Occipital lobe (tissue), 2 donors: Measurements from ENCODE around the gene ZMAT5. TPM values are rescaled to one million over a fixed set of nuclear protein-coding genes. Genes with fewer than 3 reads are reported as not detected.
A peak's percentile ranks its signal among the peaks of the same experiment; 100 is the strongest.

Source experiments
- DNase-seq: peaks from one replicate; lab custom pipeline; 2025; lab: John Stamatoyannopoulos, UW
- total RNA-seq: library from RNA; depleted of rRNA; stranded (reverse); fragments of >200 nt; gene quantifications from one replicate; pipeline ENCODE4 v1.2.3, GENCODE V29; 2014

Gene ZMAT5
- total RNA-seq, 1 donor from 2014 or later: 10.3 TPM

DNA sequence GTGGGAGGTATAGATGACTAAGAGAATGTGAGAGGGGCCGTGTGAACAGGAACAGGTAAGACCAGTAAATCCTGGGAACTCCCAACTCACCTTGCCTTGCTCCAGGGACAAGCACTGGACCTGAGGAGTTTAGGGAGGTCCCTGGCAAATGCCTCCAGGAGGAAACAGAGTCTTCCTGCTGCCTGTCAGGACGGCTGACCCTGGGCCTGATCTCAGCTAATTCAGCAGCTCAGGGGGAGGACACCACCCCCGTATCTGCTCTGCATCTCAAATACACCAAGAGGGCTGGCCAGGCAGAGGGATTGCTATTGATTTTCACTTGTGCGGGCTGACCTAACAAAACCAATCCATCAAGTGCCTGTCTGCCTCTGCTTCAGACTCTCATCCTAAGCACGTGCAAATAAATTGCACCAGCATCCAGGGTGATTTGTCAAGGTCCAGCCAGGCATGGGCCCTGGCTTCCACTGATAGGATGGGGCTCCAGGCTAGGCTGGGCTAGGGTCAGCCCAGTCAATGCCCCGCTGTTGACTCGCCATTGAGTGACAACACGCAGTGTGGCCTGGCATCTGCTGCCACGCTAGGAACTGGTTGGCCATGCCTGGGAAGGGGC, 20.7 kb upstream of the ZMAT5 start:
- no peak for DNase-seq

DNA sequence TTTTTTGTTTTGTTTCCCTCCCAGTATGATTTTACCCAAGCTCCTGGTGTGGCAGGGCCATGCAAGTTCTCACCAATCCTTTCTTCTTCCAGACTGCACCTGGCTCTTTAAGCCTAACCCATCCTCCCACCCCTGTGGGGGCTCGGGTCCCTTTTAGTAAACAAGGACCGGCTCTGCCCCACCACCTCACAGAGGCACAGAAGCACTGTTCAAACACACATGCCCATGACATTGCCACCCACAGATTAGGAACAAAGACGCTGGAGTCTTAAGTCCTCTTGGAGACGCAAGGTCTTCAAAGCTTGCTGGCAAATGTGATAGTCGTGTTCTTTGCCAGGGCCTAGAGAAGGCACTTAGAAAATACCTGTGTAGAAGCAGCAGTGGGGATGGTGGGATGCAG, 19.2 kb upstream of the ZMAT5 start:
- DNase-seq: no peak

- no peak for DNase-seq
Measured at GRCh38 chr22:29784451-29785361, 17.9 kb upstream of the ZMAT5 start.

DNA sequence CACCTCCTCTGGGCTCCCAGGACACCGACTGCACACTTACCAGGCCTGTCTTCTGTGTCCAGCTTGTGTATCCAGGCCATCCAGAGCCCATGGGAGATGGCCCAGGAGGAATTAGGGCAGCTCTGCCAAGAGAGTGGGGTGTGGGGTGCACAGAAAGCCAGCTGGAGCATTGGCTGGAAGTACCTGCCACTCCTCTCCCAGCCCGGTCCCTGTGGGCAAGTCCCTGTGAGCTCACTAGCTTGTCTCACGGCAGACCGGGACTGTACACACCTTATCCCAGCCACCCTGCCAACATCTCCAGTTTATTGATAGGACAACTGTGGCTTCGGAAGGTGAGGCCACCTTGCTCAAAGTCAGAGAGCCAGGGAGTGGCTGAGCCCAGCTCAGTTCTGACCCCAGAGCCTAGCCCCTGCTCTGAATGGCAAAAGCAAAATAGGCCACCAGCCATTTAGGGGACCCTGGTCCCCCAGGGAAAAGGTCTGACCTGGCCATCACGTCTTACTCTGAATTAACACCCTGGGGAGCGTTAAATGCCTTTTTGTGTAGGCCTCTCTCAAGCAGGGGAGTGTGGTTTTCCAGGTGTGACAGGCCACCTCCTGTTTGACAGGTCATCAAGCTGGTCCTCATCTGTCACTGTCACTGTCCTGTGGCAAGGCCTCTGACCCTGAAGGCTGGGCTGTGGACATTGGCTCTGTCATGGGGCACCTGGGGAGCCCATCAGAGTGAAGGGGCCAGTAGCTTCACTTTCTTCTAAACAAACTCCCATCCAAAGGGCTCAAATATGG, 15.4 kb upstream of the ZMAT5 start:
- peak; percentile 37 for DNase-seq

GRCh38 chr22:29780748-29781676, 14.2 kb upstream of the ZMAT5 start:
- peak; percentile 61 for DNase-seq

- no peak for DNase-seq
Measured at GRCh38 chr22:29780220-29780619, 13.4 kb upstream of the ZMAT5 start.

DNA sequence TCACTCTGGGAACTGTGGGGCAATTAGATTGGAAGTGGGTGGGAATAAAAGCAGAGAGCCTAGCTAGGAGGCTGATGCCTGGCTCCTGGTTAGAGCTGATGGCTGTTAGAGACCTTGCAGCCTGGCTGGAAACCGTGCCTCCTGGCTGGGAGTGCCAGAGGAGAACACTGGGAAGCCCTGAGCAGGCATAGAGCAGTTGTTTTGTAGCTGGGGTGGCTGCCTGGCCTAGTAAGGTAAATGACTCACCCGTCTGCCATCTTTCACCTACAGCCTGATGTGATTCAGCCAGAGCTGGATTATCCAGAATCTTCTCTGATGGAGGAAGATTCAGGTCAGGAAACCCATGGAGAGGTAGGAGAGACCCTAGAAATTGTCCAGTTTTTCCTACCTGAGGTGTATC, 6.4 kb upstream of the ZMAT5 start:
- DNase-seq: no peak

GRCh38 chr22:29772170-29772641, 5.4 kb upstream of the ZMAT5 start:
- no peak for DNase-seq

DNA sequence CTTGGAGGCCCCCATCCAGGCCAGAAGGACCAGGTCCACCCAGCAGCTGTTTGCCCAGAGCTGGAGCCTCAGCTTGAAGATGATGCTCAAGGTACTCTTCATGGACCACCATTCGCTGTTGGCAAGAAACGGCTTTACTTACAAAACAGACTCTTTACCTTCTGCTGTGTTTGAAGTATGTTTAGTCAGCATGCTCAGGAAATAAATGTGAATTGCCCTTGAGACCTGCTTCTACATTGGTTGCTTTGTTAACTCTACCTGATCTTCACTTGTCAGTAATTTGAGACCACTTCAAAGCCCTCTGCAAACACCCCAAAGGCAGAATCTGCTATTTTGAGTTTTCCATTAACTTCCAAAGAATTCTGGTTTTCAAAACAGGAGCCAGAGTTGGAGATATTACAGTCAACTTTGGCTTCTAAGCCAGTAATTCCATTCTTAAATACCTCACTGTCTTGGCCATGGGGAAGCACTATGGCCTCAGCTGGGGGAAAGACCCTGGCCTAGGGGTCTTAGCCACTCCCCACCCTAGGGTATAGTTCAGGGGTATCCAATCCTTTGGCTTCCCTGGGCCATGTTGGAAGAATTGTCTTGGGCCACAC, 3.0 kb upstream of the ZMAT5 start:
- DNase-seq: no peak

GRCh38 chr22:29768052-29768693, 1.4 kb upstream of the ZMAT5 start:
- DNase-seq: no peak

GRCh38 chr22:29767171-29768051, 604 bp upstream of the ZMAT5 start, which contains the start of gene UQCR10:
UQCR10 (plus strand) TSS chr22:29767369; CDS start chr22:29767399, 30 bp downstream.
- peak; percentile 79 for DNase-seq

DNA sequence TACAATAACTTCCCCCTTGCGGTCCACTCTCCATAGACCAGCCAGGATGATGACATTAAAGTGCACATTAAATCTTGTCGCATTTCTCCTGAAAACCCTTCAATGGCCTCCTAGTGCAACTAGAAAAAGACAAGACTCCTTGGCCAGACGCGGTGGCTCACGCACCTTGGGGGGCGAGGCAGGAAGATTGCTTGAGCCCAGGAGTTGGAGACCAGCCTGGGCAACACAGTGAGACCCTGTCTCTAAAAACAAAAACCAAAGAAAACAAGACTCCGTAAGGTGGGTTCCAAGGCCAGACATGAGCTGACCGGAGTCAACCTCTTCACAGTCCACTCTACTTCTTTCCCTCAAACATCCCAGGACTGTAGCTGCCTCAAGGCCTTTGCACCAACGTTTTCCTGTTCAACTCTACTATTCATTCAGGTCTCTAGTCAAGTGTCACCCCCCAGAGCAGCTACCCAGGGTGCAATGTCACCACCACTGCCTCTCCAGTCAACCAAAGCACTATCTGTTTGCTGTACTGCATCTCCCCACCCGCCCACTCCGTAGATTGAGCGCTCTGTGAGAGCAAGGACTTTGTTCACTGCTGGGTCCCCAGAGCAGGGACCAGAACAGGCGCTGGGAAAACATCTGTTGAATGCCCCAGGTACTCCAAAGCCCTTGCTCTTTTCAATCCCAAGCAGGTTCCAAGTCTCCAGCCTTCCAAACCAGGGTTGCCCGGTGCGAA, 739 bp downstream of the ZMAT5 start:
- no peak for DNase-seq

DNA sequence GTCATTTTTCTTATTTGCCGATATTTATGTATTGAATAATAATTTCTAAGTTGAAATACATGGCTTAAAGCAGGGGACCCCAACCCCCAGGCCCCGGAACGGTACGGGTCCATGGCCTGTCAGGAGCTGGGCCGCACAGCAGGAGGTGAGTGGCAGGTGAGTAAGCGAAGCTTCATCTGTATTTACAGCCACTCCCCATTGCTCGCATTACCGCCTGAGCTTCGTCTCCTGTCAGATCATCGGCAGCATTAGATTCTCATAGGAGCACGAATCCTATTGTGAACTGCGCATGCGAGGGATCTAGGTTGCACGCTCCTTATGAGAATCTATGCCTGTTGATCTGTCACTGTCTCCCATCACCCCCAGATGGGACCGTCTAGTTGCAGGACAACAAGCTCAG, 4.5 kb downstream of the ZMAT5 start:
- no peak for DNase-seq

DNA sequence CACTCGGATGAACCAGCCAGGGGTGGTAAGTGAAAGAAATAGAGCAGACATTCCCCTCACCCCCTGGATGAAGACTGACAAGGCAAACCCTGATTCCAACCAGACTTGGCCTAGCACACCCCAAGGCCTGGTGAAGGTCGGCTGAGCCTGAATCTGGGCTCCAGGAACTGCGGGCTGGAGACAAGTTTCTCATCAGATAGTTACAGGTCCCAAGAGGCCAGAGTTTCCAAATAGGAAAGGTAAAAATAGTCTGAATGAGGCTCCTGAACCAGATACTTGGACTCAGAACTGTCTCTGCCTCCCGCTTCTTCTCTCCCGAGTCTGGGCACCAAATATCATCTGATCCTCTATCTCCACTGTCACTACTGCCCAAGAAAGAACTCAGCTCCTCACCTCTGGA, 7.8 kb downstream of the ZMAT5 start:
- no peak for DNase-seq

GRCh38 chr22:29758068-29758622, 8.7 kb downstream of the ZMAT5 start:
- no peak for DNase-seq

- no peak for DNase-seq
Measured at GRCh38 chr22:29757096-29757495, 9.7 kb downstream of the ZMAT5 start.

- no peak for DNase-seq
Measured at GRCh38 chr22:29756341-29756740, 10.5 kb downstream of the ZMAT5 start.

GRCh38 chr22:29755889-29756288, 10.9 kb downstream of the ZMAT5 start:
- no peak for DNase-seq
